Mesenchymal stem cell (in vitro differentiated cells and primary cell): ENCODE data around the gene RBM12.
"Not testable (repeated sequence)": the region's sequence is repeated elsewhere in the genome, so short reads cannot be mapped to it uniquely, and the experiment has no call there.

Experiments used
- DNase-seq: peaks from one replicate; pipeline ENCODE4 v3.0.0-alpha.2; 2013
- H2AFZ ChIP-seq: one replicate; pipeline ENCODE4 v1.6.1; 2013; ENCODE audit warnings: low read depth, mild to moderate bottlenecking, control low read depth, inconsistent platforms, low read length, moderate library complexity
- H2AK5ac ChIP-seq: 2 replicates; pipeline ENCODE4 v1.6.1; 2013; ENCODE audit warnings: low read length, moderate library complexity, mild to moderate bottlenecking, inconsistent platforms; ENCODE audit not compliant: severe bottlenecking
- H2BK120ac ChIP-seq: one replicate; pipeline ENCODE4 v1.6.1; 2013; ENCODE audit warnings: low read depth, mild to moderate bottlenecking, inconsistent platforms, low read length, moderate library complexity
- H2BK12ac ChIP-seq, 2 experiments: one replicate each; pipeline ENCODE4 v1.6.1; 2013; ENCODE audit warnings: inconsistent platforms in 2 of 2, low read length in 2 of 2, mild to moderate bottlenecking in 2 of 2, moderate library complexity in 2 of 2, control low read depth in 1 of 2
- H2BK15ac ChIP-seq: one replicate; pipeline ENCODE4 v1.6.1; 2013; ENCODE audit warnings: mild to moderate bottlenecking, low read depth, inconsistent platforms; ENCODE audit not compliant: poor library complexity, severe bottlenecking
- H2BK5ac ChIP-seq: 2 replicates; pipeline ENCODE4 v1.6.1; 2013; ENCODE audit warnings: low read depth, mild to moderate bottlenecking, low read length, control low read depth, inconsistent platforms; ENCODE audit not compliant: poor library complexity, severe bottlenecking
- H3K14ac ChIP-seq, 2 experiments: one replicate each; pipeline ENCODE4 v1.6.1; 2013; ENCODE audit warnings: inconsistent platforms in 2 of 2, low read length in 2 of 2, control low read depth in 1 of 2, mild to moderate bottlenecking in 1 of 2, moderate library complexity in 1 of 2
- H3K18ac ChIP-seq, 2 experiments: one replicate each; pipeline ENCODE4 v1.6.1; 2013; ENCODE audit warnings: inconsistent platforms in 2 of 2, low read length in 2 of 2, control low read depth in 1 of 2, low read depth in 1 of 2, mild to moderate bottlenecking in 1 of 2
- H3K23ac ChIP-seq, 2 experiments: one replicate each; pipeline ENCODE4 v1.6.1; 2013; ENCODE audit warnings: inconsistent platforms in 2 of 2, low read length in 2 of 2, mild to moderate bottlenecking in 2 of 2, moderate library complexity in 2 of 2, control low read depth in 1 of 2
- H3K27ac ChIP-seq: 2 replicates; pipeline ENCODE4 v1.5.1; 2013; ENCODE audit warnings: mild to moderate bottlenecking, moderate library complexity, low read length, control low read depth, inconsistent platforms; ENCODE audit not compliant: poor library complexity, severe bottlenecking
- H3K27me3 ChIP-seq, 2 experiments: 2 replicates each; pipeline versions ENCODE4 v1.6.1 to v1.7.0; 2013; ENCODE audit warnings: low read length in 2 of 2, mild to moderate bottlenecking in 2 of 2, moderate library complexity in 2 of 2, control low read depth in 1 of 2, inconsistent platforms in 1 of 2; ENCODE audit not compliant: control insufficient read depth in 1 of 2, insufficient read depth in 1 of 2
- H3K36me3 ChIP-seq, 2 experiments: 2 replicates each; pipeline versions ENCODE4 v1.6.1 to v1.7.0; 2013; ENCODE audit warnings: low read length in 2 of 2, control low read depth in 1 of 2, inconsistent platforms in 1 of 2, low read depth in 1 of 2, mild to moderate bottlenecking in 1 of 2; ENCODE audit not compliant: insufficient read depth in 2 of 2, control insufficient read depth in 1 of 2
- H3K4ac ChIP-seq, 2 experiments: one replicate each; pipeline ENCODE4 v1.6.1; 2013; ENCODE audit warnings: inconsistent platforms in 2 of 2, low read length in 2 of 2, mild to moderate bottlenecking in 2 of 2, moderate library complexity in 2 of 2, control low read depth in 1 of 2, low read depth in 1 of 2
- H3K4me1 ChIP-seq: 2 replicates; pipeline ENCODE4 v1.6.1; 2013; ENCODE audit warnings: low read depth, low read length, control low read depth; ENCODE audit not compliant: control insufficient read depth, insufficient read depth
- H3K4me2 ChIP-seq: 2 replicates; pipeline ENCODE4 v1.6.1; 2013; ENCODE audit warnings: low read length, mild to moderate bottlenecking, inconsistent platforms; ENCODE audit not compliant: poor library complexity, severe bottlenecking
- H3K4me3 ChIP-seq, 2 experiments: 2 replicates each; pipeline versions ENCODE4 v1.5.1 to v1.7.0; 2013; ENCODE audit warnings: low read length in 2 of 2, mild to moderate bottlenecking in 2 of 2, control low read depth in 1 of 2, low read depth in 1 of 2; ENCODE audit not compliant: insufficient read depth in 1 of 2
- H3K79me1 ChIP-seq: replicated peaks from 2 replicates; pipeline ENCODE4 v1.6.1; 2013; ENCODE audit warnings: mild to moderate bottlenecking, control low read depth, low read length, inconsistent platforms; ENCODE audit not compliant: poor library complexity, severe bottlenecking
- H3K9ac ChIP-seq: 2 replicates; pipeline ENCODE4 v1.7.0; 2013; ENCODE audit warnings: mild to moderate bottlenecking, low read length, moderate library complexity
- H3K9me3 ChIP-seq: 2 replicates; pipeline ENCODE4 v1.7.0; 2013; ENCODE audit warnings: mild to moderate bottlenecking, low read length; ENCODE audit not compliant: control insufficient read depth
- H4K8ac ChIP-seq: one replicate; pipeline ENCODE4 v1.6.1; 2013; ENCODE audit warnings: inconsistent platforms, mild to moderate bottlenecking, low read length, moderate library complexity
- H4K91ac ChIP-seq: one replicate; pipeline ENCODE4 v1.6.1; 2013; ENCODE audit warnings: mild to moderate bottlenecking, low read length, inconsistent platforms
- WGBS: methylation state at CpG from one replicate; pipeline ENCODE4 v1.1.7; 2013; ENCODE audit warnings: mixed read lengths; 5-methylcytosine and 5-hydroxymethylcytosine counted together

RBM12 gene

DNA sequence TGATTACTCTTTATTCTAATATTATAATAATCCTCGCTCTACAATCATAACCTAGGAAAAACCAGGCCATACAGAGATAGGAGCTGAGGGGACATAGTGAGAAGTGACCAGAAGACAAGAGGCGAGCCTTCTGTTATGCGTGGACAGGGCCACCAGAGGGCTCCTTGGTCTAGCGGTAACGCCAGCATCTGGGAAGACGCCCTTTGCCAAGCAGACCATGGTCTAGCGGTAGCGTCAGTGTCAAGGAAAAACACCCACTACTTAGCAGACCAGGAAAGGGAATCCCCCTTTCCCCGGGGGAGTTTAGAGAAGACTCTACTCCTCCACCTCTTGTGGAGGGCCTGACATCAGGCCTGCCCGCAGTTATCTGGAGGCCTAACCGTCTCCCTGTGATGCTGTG is 22.2 kb upstream of the RBM12 start:
- not testable (repeated sequence) for H3K4me1 ChIP-seq, H3K14ac ChIP-seq, H3K79me1 ChIP-seq, H2BK5ac ChIP-seq, H3K23ac ChIP-seq, H3K9me3 ChIP-seq, H2AFZ ChIP-seq, H2AK5ac ChIP-seq, H3K27ac ChIP-seq, H3K9ac ChIP-seq, H4K91ac ChIP-seq, H2BK120ac ChIP-seq, H3K4me3 ChIP-seq, H3K4me2 ChIP-seq, H4K8ac ChIP-seq, H2BK15ac ChIP-seq, H3K27me3 ChIP-seq, H2BK12ac ChIP-seq, DNase-seq, H3K18ac ChIP-seq, H3K4ac ChIP-seq
- 89% methylated on average over 11 of the region's 11 CpGs for WGBS
- peaks cover 38 to 45% of the 10 kb centered on the region in 2 experiments for H3K36me3 ChIP-seq

DNA sequence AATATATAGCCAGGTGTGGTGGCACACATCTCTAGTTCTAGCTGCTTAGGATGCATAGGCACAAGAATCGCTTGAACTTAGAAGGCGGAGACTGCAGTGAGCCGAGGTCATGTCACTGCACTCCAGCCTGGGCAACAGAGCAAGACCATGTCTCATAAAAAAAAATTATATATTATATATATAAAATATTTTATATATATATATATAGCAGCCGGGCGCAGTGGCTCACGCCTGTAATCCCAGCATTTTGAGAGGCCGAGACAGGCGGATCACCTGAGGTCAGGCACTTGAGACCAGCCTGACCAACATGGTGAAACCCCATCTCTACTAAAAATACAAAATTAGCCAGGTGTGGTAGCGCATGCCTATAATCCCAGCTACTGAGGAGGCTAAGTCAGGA is 20.7 kb upstream of the RBM12 start:
- H2BK120ac ChIP-seq, DNase-seq, H2AFZ ChIP-seq, H3K14ac ChIP-seq, H3K4me3 ChIP-seq, H3K27ac ChIP-seq, H2BK12ac ChIP-seq, H2BK15ac ChIP-seq, H3K4me2 ChIP-seq, H3K23ac ChIP-seq, H4K91ac ChIP-seq, H3K18ac ChIP-seq, H4K8ac ChIP-seq, H3K79me1 ChIP-seq, H3K4ac ChIP-seq, H2AK5ac ChIP-seq, H3K9ac ChIP-seq, H3K9me3 ChIP-seq, H3K27me3 ChIP-seq, H3K4me1 ChIP-seq, H2BK5ac ChIP-seq: not testable (repeated sequence)
- WGBS = 95% methylated on average over 9 of the region's 9 CpGs
- peaks cover 32 to 50% of the 10 kb centered on the region in 2 experiments for H3K36me3 ChIP-seq

DNA sequence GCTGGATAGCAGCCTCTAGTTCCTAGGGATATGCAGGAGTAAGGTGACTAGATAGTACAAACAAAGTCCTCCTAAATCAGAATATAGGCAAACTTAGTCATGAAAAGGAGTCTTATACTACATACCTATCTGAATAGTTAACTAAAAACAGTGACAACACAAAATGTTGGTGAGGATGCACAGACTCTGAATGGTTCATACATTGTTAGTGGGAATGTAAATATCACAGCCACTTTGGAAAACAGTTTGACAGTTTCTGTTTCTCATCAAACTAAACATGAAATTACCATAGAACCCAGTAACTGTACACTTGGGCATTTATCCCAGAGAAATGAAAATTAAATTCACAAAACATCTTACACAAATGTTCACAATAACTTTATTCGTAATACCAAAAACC is 17.3 kb upstream of the RBM12 start:
- Histone ChIP-seq H3K23ac (no peak overlapping the region), H3K27me3 (no peaks in the 10 kb centered on the region), H2BK12ac (no peak overlapping the region), H3K4me3 (no peak overlapping the region), H2BK120ac (no peak overlapping the region), H3K27ac (no peak overlapping the region), H2BK5ac (no peak overlapping the region), H3K9me3 (no peaks in the 10 kb centered on the region), H3K18ac (no peak overlapping the region), H4K91ac (no peak overlapping the region), H2AFZ (no peak overlapping the region), H3K4me2 (no peak overlapping the region), H3K9ac (no peak overlapping the region), H3K4me1 (no peaks in the 10 kb centered on the region), H2BK15ac (no peak overlapping the region), H4K8ac (no peak overlapping the region), H3K79me1 (peaks cover 3% of the 10 kb centered on the region), H3K36me3 (peaks cover 19 to 47% of the 10 kb centered on the region in 2 experiments), H2AK5ac (no peak overlapping the region), H3K4ac (no peak overlapping the region), H3K14ac (no peak overlapping the region)
- DNase-seq = peak; percentile 18
- WGBS = 100% methylated on average over 1 of the region's 1 CpG

DNA sequence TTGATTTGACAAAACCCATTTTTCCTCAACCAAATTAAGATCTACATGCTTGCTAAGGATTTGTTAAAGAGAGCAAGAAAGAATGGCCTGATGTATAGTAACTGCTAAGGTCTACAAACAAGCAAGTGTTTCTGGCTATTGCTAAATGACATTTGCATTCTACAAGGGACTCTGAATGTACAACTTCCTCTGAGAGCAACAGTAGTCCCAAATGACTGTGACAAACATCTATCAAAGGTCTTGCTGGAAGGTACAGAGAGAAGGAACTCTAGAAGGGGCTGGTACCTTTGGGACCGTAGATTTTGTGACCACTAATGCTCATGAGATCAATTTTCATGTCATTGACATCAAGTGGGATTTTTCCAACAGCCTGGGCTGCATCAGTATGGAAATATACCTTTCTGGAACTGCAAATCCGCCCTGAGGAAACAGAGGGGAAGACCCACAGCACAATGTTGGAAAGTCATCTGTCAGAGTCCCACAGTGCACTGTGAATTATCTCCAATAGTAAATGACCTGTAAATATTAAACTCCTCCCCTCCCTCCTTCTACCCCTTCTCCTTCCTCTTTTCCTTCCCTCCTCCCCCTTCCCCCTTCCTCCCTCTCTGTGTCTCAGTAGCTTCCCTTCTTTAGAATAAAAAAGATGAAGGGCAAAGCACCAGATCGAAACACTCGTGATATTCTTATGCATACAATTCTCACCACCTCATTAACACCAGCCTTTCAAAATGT is 15.9 kb upstream of the RBM12 start:
- no peak overlapping the region for H4K91ac ChIP-seq
- no peak for DNase-seq
- H3K18ac ChIP-seq = no peak overlapping the region
- H3K9ac ChIP-seq = no peak overlapping the region
- no peak overlapping the region for H3K27ac ChIP-seq
- no peak overlapping the region for H3K4ac ChIP-seq
- H4K8ac ChIP-seq = no peak overlapping the region
- H3K4me3 ChIP-seq = no peak overlapping the region
- 90% methylated on average over 4 of the region's 4 CpGs for WGBS
- H2AFZ ChIP-seq = no peak overlapping the region
- no peaks in the 10 kb centered on the region for H3K9me3 ChIP-seq
- no peak overlapping the region for H3K4me2 ChIP-seq
- H2BK5ac ChIP-seq = no peak overlapping the region
- H3K23ac ChIP-seq = no peak overlapping the region
- H3K79me1 ChIP-seq = peaks cover 3% of the 10 kb centered on the region
- H2BK12ac ChIP-seq = no peak overlapping the region
- H3K4me1 ChIP-seq = no peaks in the 10 kb centered on the region
- H2BK15ac ChIP-seq = no peak overlapping the region
- H3K27me3 ChIP-seq = no peaks in the 10 kb centered on the region
- H3K36me3 ChIP-seq = peaks cover 14 to 41% of the 10 kb centered on the region in 2 experiments
- H3K14ac ChIP-seq = no peak overlapping the region
- no peak overlapping the region for H2BK120ac ChIP-seq
- H2AK5ac ChIP-seq = no peak overlapping the region
